NT2/D1 (cell line): ENCODE measurements around the gene PLEKHA4.

ENCODE experiments used
- YY1 ChIP-seq: IDR thresholded peaks from 2 replicates; pipeline ENCODE4 v1.6.1; 2011; ENCODE audit not compliant: insufficient read length, insufficient read depth
- ZNF274 ChIP-seq: IDR thresholded peaks from 2 replicates; pipeline ENCODE4 v1.6.1; 2011; ENCODE audit warnings: mild to moderate bottlenecking, low read depth, low read length

DNA sequence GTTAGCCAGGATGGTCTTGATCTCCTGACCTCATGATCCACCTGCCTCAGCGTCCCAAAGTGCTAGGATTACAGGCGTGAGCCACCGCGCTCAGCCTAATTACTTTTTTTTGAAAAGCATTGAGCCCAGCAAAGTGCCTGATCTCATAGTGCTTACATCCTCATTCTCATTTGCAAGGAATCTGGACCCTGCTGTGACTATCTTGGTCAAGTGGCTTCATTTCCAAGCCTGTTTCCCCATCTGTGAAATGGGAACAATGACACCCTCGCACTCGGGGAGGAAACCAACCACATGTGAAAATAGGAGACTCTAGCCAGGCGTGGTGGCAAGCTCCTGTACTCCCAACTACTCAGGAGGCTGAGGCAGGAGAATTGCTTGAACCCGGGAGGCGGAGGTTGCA lies 1.6 kb upstream of the PLEKHA4 start:
- TF ChIP-seq ZNF274 (no peak), YY1 (no peak)
